Measurements from ENCODE around the gene ESYT3. TPM values are rescaled to one million over a fixed set of nuclear protein-coding genes. Genes with fewer than 3 reads are reported as not detected.

ESYT3 gene
- total RNA-seq, 2 experiments from 2014 or later = not detected

GRCh38 chr3:138407236-138407907 lies 27.0 kb upstream of the ESYT3 start:
- Histone ChIP-seq H3K4me2 (ENCODE audit: low read length) (no peak overlapping the region), H3K36me3 (ENCODE audit: insufficient read depth, low read length) (no peaks in the 10 kb centered on the region), H4K20me1 (ENCODE audit: insufficient read depth, low read length) (no peaks in the 10 kb centered on the region), H2AFZ (ENCODE audit: low read length) (no peak overlapping the region), H3K27ac (ENCODE audit: low read depth, low read length, poor library complexity, severe bottlenecking) (no peak overlapping the region), H3K9me2 (ENCODE audit: insufficient read depth, low read length) (no peaks in the 10 kb centered on the region), H3K4me1 (ENCODE audit: insufficient read depth, low read length, poor library complexity, severe bottlenecking) (peaks cover 4% of the 10 kb centered on the region), H3K4me3 (ENCODE audit: low read depth, low read length, poor library complexity, severe bottlenecking) (no peak overlapping the region), H3K79me2 (ENCODE audit: insufficient read depth, low read depth, low read length) (no peaks in the 10 kb centered on the region), H3K9me3 (ENCODE audit: low read length) (no peaks in the 10 kb centered on the region)
- no peak for TF ChIP-seq EZH2phosphoT487 (IDR thresholded peaks at IDR 0.05; ENCODE audit: borderline replicate concordance, low read depth, low read length)
- TF ChIP-seq, protein P1, sequence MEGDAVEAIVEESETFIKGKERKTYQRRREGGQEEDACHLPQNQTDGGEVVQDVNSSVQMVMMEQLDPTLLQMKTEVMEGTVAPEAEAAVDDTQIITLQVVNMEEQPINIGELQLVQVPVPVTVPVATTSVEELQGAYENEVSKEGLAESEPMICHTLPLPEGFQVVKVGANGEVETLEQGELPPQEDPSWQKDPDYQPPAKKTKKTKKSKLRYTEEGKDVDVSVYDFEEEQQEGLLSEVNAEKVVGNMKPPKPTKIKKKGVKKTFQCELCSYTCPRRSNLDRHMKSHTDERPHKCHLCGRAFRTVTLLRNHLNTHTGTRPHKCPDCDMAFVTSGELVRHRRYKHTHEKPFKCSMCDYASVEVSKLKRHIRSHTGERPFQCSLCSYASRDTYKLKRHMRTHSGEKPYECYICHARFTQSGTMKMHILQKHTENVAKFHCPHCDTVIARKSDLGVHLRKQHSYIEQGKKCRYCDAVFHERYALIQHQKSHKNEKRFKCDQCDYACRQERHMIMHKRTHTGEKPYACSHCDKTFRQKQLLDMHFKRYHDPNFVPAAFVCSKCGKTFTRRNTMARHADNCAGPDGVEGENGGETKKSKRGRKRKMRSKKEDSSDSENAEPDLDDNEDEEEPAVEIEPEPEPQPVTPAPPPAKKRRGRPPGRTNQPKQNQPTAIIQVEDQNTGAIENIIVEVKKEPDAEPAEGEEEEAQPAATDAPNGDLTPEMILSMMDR (conservative IDR thresholded peaks at IDR 0.05; ENCODE audit: low read length) = no peak
- POLR2A ChIA-PET = no interaction called here
- no TSS peak for BruUV-seq (replicated peaks)
- DNase-seq (ENCODE audit: low spot score) = no peak
- CTCF ChIA-PET (ENCODE audit: unreplicated experiment) = interaction anchor here (1.1 to 1.2 kb wide), 2 partner anchors 10 to 11 kb away, joined by 3 to 4 read pairs; no protein-coding TSS in a partner anchor
- intact Hi-C loops (cut with micrococcal nuclease; ENCODE audit: unreplicated experiment) = no loop called here

GRCh38 chr3:138408751-138409570 lies 25.5 kb upstream of the ESYT3 start:
- Histone ChIP-seq H3K4me1 (ENCODE audit: insufficient read depth, low read length, poor library complexity, severe bottlenecking) (peaks cover 4% of the 10 kb centered on the region), H2AFZ (ENCODE audit: low read length) (no peak overlapping the region), H3K4me3 (ENCODE audit: low read depth, low read length, poor library complexity, severe bottlenecking) (no peak overlapping the region), H4K20me1 (ENCODE audit: insufficient read depth, low read length) (no peaks in the 10 kb centered on the region), H3K36me3 (ENCODE audit: insufficient read depth, low read length) (no peaks in the 10 kb centered on the region), H3K27ac (ENCODE audit: low read depth, low read length, poor library complexity, severe bottlenecking) (no peak overlapping the region), H3K79me2 (ENCODE audit: insufficient read depth, low read depth, low read length) (no peaks in the 10 kb centered on the region), H3K9me2 (ENCODE audit: insufficient read depth, low read length) (no peaks in the 10 kb centered on the region), H3K4me2 (ENCODE audit: low read length) (no peak overlapping the region), H3K9me3 (ENCODE audit: low read length) (no peaks in the 10 kb centered on the region)
- no TSS peak for BruUV-seq (replicated peaks)
- intact Hi-C loops (cut with micrococcal nuclease; ENCODE audit: unreplicated experiment) = no loop called here
- CTCF ChIA-PET (ENCODE audit: unreplicated experiment) = no interaction called here
- TF ChIP-seq EZH2phosphoT487 (IDR thresholded peaks at IDR 0.05; ENCODE audit: borderline replicate concordance, low read depth, low read length) = no peak
- TF ChIP-seq, protein P1 (conservative IDR thresholded peaks at IDR 0.05; ENCODE audit: low read length) = no peak
- POLR2A ChIA-PET = interaction anchor here (0.6 to 1.2 kb wide), 2 partner anchors 9 to 445 kb away, joined by 3 to 4 read pairs; no protein-coding TSS in a partner anchor
- no peak for DNase-seq (ENCODE audit: low spot score)

Data from OCI-LY7 (cell line).